Measurements from ENCODE around the gene SLC4A9.
A peak's percentile ranks its signal among the peaks of the same experiment; 100 is the strongest.

The SLC4A9 gene

GRCh38 chr5:140337880-140338279 is 22.1 kb upstream of the SLC4A9 start:
- Histone ChIP-seq H3K4me1 (ENCODE audit: insufficient read depth, poor library complexity, severe bottlenecking) (peaks cover 23% of the 10 kb centered on the region), H3K9me3 (ENCODE audit: severe bottlenecking) (no peaks in the 10 kb centered on the region), H3K4me3 (ENCODE audit: severe bottlenecking) (no peak overlapping the region), H3K36me3 (ENCODE audit: low read depth) (peaks cover 79% of the 10 kb centered on the region), H3K27ac (ENCODE audit: poor library complexity, severe bottlenecking) (peak overlapping the region; percentile 10), H3K27me3 (ENCODE audit: insufficient read depth, poor library complexity, severe bottlenecking) (no peaks in the 10 kb centered on the region)
- TF ChIP-seq CTCF (IDR thresholded peaks at IDR 0.05; ENCODE audit: poor library complexity, severe bottlenecking): no peak
- ATAC-seq (ENCODE audit: low read depth) (0 out of 3 replicates have a peak, but pooled peaks have one; percentile 20), DNase-seq (ENCODE audit: low spot score) (no peak)

GRCh38 chr5:140338336-140338735 is 21.7 kb upstream of the SLC4A9 start:
- no peaks in the 10 kb centered on the region for H3K9me3 ChIP-seq (ENCODE audit: severe bottlenecking)
- DNase-seq (ENCODE audit: low spot score): no peak
- peaks cover 23% of the 10 kb centered on the region for H3K4me1 ChIP-seq (ENCODE audit: insufficient read depth, poor library complexity, severe bottlenecking)
- ATAC-seq (ENCODE audit: low read depth): peak; percentile 48
- H3K4me3 ChIP-seq (ENCODE audit: severe bottlenecking): no peak overlapping the region
- H3K36me3 ChIP-seq (ENCODE audit: low read depth): peaks cover 77% of the 10 kb centered on the region
- H3K27me3 ChIP-seq (ENCODE audit: insufficient read depth, poor library complexity, severe bottlenecking): no peaks in the 10 kb centered on the region
- TF ChIP-seq CTCF (IDR thresholded peaks at IDR 0.05; ENCODE audit: poor library complexity, severe bottlenecking): no peak
- peak overlapping the region; percentile 10 for H3K27ac ChIP-seq (ENCODE audit: poor library complexity, severe bottlenecking)

GRCh38 chr5:140338908-140339307 is 21.1 kb upstream of the SLC4A9 start:
- no peak for TF ChIP-seq CTCF (IDR thresholded peaks at IDR 0.05; ENCODE audit: poor library complexity, severe bottlenecking)
- DNase-seq (ENCODE audit: low spot score): no peak
- Histone ChIP-seq H3K9me3 (ENCODE audit: severe bottlenecking) (no peaks in the 10 kb centered on the region), H3K4me3 (ENCODE audit: severe bottlenecking) (no peak overlapping the region), H3K27me3 (ENCODE audit: insufficient read depth, poor library complexity, severe bottlenecking) (no peaks in the 10 kb centered on the region), H3K4me1 (ENCODE audit: insufficient read depth, poor library complexity, severe bottlenecking) (peaks cover 23% of the 10 kb centered on the region), H3K36me3 (ENCODE audit: low read depth) (peaks cover 76% of the 10 kb centered on the region), H3K27ac (ENCODE audit: poor library complexity, severe bottlenecking) (peak overlapping the region; percentile 10)
- peak; percentile 7; the same call in 1 of the 3 replicates for ATAC-seq (ENCODE audit: low read depth)

- no peaks in the 10 kb centered on the region for H3K27me3 ChIP-seq (ENCODE audit: insufficient read depth, poor library complexity, severe bottlenecking)
- H3K4me1 ChIP-seq (ENCODE audit: insufficient read depth, poor library complexity, severe bottlenecking): peaks cover 29% of the 10 kb centered on the region
- TF ChIP-seq CTCF (IDR thresholded peaks at IDR 0.05; ENCODE audit: poor library complexity, severe bottlenecking): no peak
- no peak overlapping the region for H3K27ac ChIP-seq (ENCODE audit: poor library complexity, severe bottlenecking)
- H3K9me3 ChIP-seq (ENCODE audit: severe bottlenecking): no peaks in the 10 kb centered on the region
- H3K4me3 ChIP-seq (ENCODE audit: severe bottlenecking): no peak overlapping the region
- ATAC-seq (ENCODE audit: low read depth): no peak
- no peak for DNase-seq (ENCODE audit: low spot score)
- H3K36me3 ChIP-seq (ENCODE audit: low read depth): peaks cover 77% of the 10 kb centered on the region
Measured at GRCh38 chr5:140339636-140340035, 20.4 kb upstream of the SLC4A9 start.

GRCh38 chr5:140340605-140341121 is 19.3 kb upstream of the SLC4A9 start:
- H3K4me1 ChIP-seq (ENCODE audit: insufficient read depth, poor library complexity, severe bottlenecking): peaks cover 38% of the 10 kb centered on the region
- no peak overlapping the region for H3K4me3 ChIP-seq (ENCODE audit: severe bottlenecking)
- DNase-seq (ENCODE audit: low spot score) (no peak), ATAC-seq (ENCODE audit: low read depth) (no peak)
- TF ChIP-seq CTCF (IDR thresholded peaks at IDR 0.05; ENCODE audit: poor library complexity, severe bottlenecking): no peak
- H3K27ac ChIP-seq (ENCODE audit: poor library complexity, severe bottlenecking): no peak overlapping the region
- no peaks in the 10 kb centered on the region for H3K27me3 ChIP-seq (ENCODE audit: insufficient read depth, poor library complexity, severe bottlenecking)
- no peaks in the 10 kb centered on the region for H3K9me3 ChIP-seq (ENCODE audit: severe bottlenecking)
- H3K36me3 ChIP-seq (ENCODE audit: low read depth): peaks cover 69% of the 10 kb centered on the region
